DMS 273 treated with DMSO at 0.1 percent for 48 hours (cell line): ENCODE results near the gene WDR44.
"Not testable (repeated sequence)": the region's sequence is repeated elsewhere in the genome, so short reads cannot be mapped to it uniquely, and the experiment has no call there.

Source experiments
- DNase-seq: peaks from one replicate; lab custom pipeline; 2025; lab: John Stamatoyannopoulos, UW

WDR44 gene

DNA sequence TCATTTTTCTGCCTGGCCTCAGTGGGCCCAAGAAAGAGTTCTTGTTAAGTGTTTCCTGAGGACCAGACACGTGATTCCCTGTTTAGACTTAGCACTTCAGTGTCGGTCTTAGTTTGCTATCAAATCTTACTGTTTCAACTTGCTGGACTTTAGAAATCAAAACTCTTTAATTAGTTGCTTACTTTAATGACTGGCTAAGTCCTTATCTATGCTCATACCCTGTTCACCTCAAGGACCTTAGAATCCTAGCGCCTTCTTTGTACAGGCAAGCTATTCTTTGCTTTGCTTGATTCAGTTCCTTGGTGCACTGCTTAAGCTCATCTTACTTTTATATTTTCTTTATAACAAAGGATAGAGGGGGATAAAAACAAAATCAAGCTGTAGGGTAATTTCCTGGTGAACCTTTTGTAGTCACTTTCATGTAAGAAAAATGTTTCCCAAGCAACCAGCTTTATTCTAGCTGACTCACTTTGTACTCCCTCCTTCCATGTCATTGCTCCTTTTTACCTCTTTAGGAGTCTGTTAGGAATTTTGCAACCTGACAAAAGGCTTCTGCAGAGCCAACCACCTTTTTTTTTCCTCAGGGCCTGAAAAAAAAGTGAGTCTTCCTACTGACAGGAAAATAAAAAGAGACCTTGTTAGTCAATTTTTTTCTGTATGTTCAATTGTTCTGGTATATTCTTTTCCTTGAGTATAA, 14.7 kb downstream of the WDR44 start:
- no peak for DNase-seq

DNA sequence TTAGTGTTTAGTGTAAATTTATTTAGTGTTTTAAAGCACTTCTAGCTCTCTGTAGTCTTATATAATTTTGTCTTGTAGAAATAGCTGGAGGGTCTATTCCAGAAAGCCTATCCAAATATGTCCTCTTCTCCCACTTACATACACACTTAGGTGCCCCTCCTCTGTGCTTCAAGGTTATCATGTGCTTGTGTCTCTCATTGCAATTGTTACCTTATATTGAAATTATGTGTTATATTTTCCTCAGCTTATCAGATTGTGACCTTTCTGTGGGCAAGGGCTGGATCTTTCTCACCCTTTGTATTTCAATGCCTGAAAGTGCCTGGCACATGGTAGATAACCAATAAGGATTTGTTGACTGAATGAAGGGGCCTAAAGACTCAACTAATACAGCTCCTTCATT, 18.4 kb downstream of the WDR44 start:
- no peak for DNase-seq

DNA sequence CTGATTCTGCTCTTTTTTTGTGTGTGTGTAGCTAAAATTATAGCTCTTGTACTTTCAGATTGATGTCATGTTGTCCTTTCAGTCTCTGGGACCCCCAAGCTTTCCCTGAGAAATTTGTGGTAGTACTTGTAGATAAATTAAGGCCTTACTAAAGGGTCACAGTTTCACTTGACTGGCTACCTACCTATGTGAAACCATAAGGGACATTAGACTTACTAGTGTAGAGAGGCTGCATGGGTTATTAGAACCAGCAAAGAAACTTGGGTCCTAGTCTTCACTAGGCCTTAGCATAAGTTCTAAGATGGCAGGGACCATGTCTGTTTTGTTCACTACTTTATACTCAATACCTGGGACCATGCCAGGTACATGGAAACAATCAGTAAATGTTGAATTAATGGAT, 21.4 kb downstream of the WDR44 start:
- DNase-seq, result no peak

DNA sequence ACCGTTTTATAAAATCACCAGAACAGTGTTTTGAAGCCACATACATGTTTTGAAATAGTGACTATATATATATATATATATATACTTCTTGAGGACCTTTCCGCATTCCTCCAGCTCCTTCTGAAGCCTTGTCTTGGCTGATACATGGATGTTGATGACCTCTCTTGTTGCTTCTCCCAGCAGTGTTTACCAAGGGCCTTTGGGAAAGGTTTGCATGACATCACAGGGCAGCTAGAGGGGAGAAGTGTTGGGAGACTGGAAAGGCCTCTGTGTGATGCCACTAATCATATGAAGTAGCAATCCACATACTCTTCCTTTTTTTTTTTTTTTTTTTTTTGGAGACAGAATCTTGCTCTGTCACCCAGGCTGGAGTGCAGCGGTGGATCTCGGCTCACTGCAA, 22.5 kb downstream of the WDR44 start:
- DNase-seq, result no peak

DNA sequence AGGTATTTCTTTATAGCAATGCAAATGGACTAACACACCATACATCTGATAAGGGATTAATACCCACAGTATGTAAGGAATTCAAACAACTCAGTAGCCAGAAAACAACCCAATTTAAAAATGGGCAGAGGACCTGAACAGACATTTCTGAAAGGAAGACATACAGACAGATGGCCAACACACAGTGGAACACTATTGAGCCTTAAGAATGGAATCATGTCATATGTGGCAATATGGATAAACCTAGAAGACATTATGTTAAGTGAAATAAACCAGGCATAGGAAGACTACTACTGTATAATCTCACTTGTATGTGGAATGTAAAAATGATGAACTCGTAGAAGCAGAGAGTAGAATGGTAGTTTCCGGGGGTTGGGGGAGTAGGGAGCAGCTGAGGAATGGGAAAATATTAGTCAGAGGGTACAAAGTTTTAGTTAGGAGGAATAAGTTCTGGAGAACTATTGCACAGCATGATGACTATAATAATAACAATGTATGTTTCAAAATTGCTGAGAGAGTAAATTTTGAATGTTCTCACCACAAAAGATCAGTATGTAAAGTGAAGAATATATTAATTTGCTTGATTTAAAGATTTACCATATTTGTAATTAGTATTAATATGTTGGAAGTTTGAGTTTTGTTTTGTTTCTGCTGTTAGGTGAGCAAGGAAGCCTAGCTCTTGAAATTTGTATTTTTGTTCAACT, 25.2 kb downstream of the WDR44 start:
- no peak for DNase-seq

DNA sequence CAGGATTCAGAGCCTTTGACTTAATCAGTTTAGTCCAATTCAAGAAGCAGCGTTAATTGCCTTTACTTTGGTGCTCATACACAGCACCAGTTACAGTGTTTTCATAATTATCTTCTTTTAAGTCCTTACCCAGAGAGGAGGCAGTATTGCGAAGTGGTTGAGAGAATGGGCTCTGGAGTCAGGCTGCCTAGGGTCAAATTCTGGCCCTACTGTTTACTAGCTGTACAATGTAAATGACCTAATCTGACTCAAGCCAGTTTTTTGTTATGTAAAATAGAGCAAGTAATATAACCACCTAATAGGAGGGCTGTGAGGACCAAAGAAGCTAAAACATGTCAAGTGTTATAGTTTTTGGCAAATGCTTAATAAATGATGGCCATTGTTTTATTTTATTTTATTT, 27.6 kb downstream of the WDR44 start:
- no peak for DNase-seq

DNA sequence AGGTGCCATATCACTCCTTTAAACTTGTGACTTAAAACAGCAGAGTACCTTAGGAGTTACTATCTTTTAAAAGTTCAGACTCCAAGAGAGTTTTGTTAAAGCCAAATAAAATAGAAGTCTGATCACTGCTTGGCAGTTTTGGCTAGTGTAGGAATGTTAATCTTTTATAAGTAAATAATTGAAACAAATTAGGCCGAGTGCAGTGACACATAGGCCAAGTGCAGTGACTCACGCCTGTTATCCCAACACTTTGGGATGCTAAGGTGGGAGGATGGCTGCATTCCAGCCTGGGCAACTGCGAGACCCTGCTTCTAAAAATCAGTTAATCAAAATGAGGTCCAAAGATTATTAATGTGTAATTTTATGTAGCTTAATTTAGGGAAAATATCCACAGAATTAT, 37.2 kb downstream of the WDR44 start:
- no peak for DNase-seq

DNA sequence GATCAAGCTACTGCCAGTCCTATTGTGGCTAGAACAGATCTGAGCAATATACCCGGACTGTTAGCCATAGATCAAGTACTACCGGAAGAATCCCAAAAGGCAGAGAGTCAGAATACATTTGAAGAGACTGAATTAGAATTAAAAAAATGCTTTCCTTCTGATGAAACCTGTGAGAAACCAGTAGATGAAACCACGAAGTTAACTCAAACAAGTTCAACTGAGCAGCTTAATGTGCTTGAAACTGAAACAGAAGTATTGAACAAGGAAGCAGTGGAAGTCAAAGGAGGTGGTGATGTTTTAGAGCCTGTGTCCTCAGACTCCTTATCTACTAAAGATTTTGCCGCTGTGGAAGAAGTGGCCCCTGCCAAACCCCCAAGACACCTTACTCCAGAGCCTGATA, 46.8 kb downstream of the WDR44 start:
- DNase-seq, result no peak

DNA sequence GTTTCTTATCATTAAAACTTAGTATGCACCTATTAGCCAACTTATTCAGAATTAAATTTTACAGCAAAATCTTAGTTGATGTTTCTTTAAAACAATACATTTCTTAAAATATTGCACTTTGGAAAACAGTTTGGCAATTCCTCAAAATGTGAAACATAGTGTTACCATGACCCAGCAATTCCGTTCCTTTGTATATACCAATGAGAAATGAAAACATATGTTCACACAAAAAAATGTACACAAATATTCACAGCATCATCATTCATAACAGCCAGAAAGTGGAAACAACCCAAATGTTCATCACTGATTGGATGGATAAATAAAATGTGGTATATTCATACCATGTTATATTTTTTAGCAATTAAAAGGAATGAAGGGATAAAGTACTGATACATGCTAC, 50.2 kb downstream of the WDR44 start:
- DNase-seq, result no peak

DNA sequence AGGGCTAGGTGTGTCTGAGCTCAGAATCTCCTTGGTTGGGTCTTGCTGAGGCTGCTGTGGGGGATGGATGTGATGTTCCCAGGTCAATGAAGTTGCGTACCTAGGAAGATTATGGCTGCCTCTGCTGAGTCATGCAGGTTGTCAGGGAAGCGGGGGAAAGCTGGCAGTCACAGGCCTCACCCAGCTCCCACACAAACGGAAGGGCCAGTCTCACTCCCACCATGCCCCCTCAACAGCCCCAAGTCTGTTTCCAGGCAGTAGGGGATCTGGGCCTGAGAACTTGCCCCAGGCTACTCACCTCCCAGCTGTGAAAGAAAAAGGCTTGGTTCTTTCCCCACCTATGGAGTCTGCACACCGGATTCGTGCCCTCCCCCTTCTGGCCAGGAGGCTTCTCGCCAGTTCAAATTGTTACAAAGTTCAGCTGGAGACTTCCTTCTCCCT, 72.9 kb downstream of the WDR44 start:
- no peak for DNase-seq

DNA sequence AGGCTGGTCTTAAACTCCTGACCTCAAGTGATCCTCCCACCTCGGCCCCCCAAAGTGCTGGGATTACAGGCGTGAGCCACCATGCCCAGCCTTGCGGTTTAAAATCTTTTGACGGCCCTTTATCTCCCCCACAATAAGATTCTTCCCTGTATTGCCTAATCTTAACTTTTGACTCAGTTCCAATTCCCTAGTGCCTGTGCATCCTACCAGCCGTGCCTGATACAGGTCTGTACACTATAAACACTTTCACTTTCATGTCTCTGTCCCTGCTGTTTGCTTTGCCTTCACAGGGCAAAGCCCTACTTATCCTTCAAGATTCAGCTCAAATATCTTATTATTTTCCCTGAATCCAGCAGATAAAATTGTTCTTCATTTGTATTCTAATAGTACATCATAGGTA, 74.6 kb downstream of the WDR44 start:
- no peak for DNase-seq

DNA sequence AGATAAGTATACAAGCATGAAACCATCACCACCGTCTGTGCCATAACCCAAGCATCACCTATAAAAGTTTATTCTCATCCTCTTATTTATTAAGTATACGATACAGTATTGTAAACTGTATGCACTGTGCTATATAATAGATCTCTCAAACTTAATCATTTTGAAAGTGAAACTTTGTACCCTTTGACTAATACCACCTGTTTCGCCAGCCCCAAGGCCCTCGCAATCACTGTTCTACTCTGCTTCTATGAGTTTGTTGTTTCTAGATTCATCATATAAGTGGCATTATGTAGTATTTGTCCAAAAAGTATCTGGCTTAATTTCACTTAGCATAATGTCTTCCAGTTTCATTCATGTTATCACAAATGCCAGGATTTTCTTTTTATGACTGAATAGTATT, 77.7 kb downstream of the WDR44 start:
- no peak for DNase-seq

DNA sequence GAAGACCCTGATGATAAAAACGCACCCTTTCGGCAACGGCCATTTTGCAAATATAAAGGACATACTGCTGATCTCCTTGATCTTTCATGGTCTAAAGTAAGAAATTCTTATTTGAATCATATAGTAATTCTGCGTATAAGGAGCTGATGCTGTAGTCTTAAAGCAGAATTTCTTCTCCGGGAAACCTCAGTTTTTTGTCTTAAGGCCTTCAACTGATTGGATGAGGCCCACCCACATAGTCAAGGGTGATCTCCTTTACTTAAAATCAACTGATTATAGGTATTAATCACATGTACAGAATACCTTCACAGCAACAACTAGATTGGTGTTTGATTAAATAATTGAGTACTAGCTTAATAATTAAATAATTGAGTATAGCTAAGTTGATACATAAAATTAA, 86.9 kb downstream of the WDR44 start:
- no peak for DNase-seq

DNA sequence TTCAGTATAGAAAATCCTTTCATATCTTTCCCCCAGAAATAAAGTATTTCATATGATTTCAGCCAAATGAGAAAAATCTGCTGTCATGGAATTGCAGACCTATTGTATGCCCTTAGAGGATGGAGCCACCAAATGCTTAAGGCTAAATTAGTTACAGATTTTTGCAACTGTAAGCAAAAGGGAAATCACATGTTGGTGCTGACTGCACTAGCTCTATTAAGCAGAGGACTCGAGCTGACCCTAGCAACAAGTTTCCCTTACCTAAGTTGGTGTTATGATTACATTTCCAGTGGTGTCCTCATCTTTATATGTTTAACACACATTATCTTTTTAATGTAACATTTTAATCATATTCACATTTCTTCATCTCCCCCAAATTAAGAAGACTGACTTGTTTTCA, 91.4 kb downstream of the WDR44 start:
- no peak for DNase-seq

DNA sequence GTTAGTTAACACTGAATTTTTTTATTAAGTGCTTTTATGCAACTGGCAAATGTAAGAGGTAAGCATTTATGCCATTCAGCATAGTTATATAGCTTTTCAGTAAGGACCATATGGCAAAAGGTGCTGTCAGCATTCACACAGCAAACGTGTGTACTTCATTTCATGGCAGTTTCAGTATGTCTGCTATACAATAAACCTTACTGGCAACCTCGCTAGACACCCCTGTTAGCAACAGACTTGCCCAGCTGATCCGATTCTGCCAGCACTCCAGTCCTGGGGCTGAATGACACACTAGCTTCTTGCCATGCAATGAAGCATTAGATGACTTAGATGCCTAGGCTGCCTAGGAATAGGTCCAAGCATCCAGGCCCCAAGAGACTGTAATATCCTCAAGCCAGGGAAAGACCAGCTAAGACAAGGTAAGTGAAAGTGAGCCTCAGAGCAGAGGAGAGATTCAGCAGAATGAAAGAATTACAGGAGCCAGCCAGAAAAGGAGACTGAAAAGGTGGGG, 102.4 kb downstream of the WDR44 start:
- no peak for DNase-seq

DNA sequence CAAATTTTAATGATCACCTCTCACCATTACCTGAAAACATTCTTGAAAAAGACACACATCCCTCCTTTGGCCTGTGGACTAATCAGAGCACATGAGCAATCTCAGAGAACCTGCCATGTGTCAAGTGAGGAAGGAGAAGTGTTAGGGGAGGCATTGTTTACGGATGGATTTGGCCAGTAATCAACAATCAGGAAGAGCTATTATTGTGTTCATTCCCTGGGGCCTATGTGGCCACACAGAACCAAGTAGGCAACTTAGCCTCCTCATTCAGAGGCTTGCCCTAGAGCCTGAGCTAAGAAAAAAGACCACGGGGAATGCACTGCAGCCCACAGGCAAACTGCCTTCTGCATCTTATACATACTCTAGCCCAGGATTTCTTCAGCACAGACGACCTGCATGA, 109.1 kb downstream of the WDR44 start:
- no peak for DNase-seq

DNA sequence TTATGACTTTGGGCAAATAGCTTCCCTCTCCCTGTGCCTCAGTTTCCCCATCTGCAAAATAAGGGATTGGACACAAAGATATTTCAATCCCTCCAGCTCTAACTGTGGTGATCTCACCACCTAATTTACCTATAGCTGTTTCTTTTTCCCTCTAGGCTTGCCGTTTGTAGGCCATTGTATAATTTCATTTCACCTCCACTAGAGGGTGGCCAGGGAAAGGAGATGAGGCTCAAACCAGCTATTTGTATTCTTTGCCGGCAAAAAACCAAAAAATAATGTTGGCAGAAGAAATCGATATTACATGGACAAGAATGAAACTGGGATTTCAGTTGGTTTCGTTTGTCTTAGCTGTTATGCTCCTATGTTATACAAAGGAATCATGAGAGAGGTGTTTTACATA, 113.6 kb downstream of the WDR44 start:
- no peak for DNase-seq

DNA sequence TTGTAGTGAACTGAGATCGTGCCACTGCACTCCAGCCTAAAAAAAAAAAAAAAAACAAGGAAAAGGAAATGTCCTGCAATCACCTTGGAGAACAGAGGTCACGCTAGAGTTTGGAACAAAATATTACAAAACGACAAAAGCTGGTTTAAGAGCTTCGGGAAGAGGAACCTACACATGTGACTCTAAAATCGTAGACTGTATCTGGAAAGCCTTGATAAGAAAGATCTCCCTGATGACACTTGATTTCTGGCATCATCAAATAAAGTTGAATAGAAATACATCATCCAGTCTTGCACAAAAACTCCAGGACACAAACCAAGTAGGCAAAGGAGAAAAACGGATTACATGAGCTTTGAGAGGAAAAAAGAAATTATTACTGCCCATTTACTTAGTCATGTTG, 118.6 kb downstream of the WDR44 start:
- no peak for DNase-seq

DNA sequence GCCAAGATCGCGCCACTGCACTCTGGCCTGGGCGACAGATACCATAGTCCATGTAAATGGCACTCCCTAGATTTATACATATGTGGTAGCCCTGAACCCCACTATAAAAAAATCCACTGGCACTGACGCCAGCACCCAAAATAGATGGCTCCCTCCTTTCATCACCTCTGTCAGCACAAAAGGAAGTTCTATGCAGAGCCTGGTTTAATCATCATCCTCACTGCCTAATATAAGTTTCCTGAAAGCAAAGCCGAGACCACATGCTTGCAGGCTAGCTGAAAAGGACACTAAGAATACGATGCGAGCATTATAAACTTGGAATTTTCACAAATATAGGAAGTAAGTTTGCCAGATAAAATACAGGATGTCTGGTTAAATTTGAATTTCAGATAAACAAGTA, 122.2 kb downstream of the WDR44 start:
- no peak for DNase-seq

DNA sequence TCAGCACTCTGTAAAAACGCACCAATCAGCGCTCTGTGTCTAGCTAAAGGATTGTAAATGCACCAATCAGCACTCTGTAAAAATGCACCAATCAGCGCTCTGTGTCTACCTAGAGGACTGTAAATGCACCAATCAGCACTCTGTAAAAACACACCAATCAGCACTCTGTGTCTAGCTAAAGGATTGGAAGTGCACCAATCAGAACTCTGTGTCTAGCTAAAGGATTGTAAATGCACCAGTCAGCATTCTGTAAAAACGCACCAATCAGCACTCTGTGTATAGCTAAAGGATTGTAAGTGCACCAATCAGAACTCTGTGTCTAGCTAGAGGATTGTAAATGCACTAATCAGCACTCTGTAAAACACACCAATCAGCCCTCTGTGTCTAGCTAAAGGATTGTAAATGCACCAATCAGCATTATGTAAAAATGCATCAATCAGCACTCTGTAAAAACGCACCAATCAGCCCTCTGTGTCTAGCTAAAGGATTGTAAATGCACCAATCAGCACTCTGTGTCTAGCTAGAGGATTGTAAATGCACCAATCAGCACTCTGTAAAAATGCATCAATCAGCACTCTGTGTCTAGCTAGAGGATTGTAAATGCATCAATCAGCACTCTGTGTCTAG, 124.9 kb downstream of the WDR44 start:
- not testable (repeated sequence) for DNase-seq

DNA sequence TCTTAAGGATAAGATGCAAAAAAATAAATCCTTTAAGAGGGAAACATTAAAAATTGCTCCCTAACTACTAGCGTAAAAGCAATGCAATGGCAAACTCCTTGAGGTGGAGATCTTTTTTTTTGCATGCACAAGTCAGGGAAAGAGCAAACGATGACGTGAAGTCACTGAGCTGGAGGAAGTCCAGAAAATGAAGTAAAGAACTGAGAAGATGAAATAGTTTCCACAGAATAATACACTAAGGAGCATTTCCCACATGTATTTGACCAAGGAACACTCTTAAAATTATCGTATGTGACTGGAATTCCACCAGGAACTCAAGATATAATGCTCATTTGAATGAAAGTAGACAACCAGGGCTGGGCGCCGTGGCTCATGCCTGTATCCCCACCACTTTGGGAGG, 128.7 kb downstream of the WDR44 start:
- DNase-seq, result no peak

DNA sequence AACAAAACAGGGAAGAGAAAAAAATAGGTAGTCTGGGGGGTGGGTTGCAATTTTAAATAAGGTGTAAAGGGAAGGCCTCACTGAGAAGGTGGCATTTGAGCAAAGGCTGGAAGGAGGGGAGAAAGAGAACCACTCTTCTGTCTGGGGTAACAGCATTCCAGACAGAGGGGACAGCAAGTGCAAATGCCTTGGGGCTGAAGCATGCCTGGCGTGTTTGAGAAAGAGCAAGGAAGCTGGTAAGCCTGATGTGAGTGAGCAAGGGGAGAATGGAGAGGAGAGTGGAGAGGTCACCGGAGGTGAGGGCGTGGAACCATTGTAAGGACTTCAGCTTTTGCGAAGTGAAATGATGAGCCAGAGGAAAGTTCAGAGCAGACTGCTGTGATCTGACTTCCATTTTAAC, 130.0 kb downstream of the WDR44 start:
- no peak for DNase-seq

DNA sequence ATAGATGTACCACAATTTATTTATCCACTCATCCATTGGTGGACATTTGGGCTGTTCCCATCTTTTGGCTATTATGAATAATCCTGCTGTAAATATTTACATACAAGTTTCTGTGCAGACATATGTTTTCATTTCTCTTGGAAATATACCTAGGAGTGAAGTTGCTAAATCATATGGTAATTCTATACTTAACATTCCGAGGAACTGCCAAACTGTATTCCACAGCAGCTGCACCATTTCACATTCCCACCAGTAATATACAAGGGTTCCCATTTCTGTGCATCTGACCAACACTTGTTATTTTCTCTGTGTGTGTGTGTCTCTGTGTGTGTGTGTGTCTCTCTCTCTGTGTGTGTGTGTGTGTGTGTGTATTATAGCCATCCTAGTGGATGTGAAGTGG, 134.3 kb downstream of the WDR44 start:
- no peak for DNase-seq
